Karpas-422 (cell line): ENCODE data around the gene TMEM135. TPM values are rescaled to one million over a fixed set of nuclear protein-coding genes. Genes with fewer than 3 reads are reported as not detected.

ENCODE experiments used
- DNase-seq: peaks from one replicate; pipeline ENCODE4 v3.0.0-alpha.2; 2015
- H2AFZ ChIP-seq: fragments of 200-600 bp; sonication (generic); 2 replicates; pipeline ENCODE4 v1.6.1; 2014; ENCODE audit warnings: antibody characterized with exemption, low read length, mixed read lengths
- H3K27ac ChIP-seq: fragments of 200-600 bp; sonication (generic); 2 replicates; pipeline ENCODE4 v1.5.1; 2014; ENCODE audit warnings: mild to moderate bottlenecking, low read length, moderate library complexity
- H3K27me3 ChIP-seq: fragments of 200-600 bp; sonication (generic); 2 replicates; pipeline ENCODE4 v1.6.1; 2014; ENCODE audit warnings: low read length, mixed read lengths
- H3K36me3 ChIP-seq: fragments of 200-600 bp; sonication (generic); 2 replicates; pipeline ENCODE4 v1.6.1; 2014; ENCODE audit warnings: low read length, mixed read lengths; ENCODE audit not compliant: insufficient read depth
- H3K4me1 ChIP-seq: fragments of 200-600 bp; sonication (generic); 2 replicates; pipeline ENCODE4 v1.6.1; 2014; ENCODE audit warnings: mild to moderate bottlenecking, low read length, mixed read lengths
- H3K4me2 ChIP-seq: fragments of 200-600 bp; sonication (generic); 2 replicates; pipeline ENCODE4 v1.6.1; 2014; ENCODE audit warnings: low read length, low read depth, mild to moderate bottlenecking; ENCODE audit not compliant: poor library complexity, severe bottlenecking
- H3K4me3 ChIP-seq: fragments of 200-600 bp; sonication (generic); 2 replicates; pipeline ENCODE4 v1.5.1; 2014; ENCODE audit warnings: mild to moderate bottlenecking, antibody characterized with exemption, low read length, mixed read lengths
- H3K79me2 ChIP-seq: fragments of 200-600 bp; sonication (generic); 2 replicates; pipeline ENCODE4 v1.6.1; 2014; ENCODE audit warnings: mild to moderate bottlenecking, low read length, mixed read lengths
- H3K9ac ChIP-seq: fragments of 200-600 bp; sonication (generic); 2 replicates; pipeline ENCODE4 v1.6.0; 2014; ENCODE audit warnings: low read length
- H3K9me2 ChIP-seq: fragments of 200-600 bp; sonication (generic), shearing (Covaris generic); replicated peaks from 2 replicates; pipeline ENCODE4 v1.6.0; 2014; ENCODE audit warnings: mild to moderate bottlenecking, low read length, moderate library complexity; ENCODE audit not compliant: insufficient read depth
- H3K9me3 ChIP-seq: fragments of 300-700, 200-600 bp; sonication (generic); 2 replicates; pipeline ENCODE4 v1.6.1; 2014; ENCODE audit warnings: low read length, mixed read lengths
- H4K20me1 ChIP-seq: fragments of 200-600 bp; sonication (generic); 2 replicates; pipeline ENCODE4 v1.6.1; 2014; ENCODE audit warnings: mild to moderate bottlenecking, antibody characterized with exemption, low read length, low read depth; ENCODE audit not compliant: insufficient read depth
- total RNA-seq: library from RNA; depleted of rRNA; stranded (reverse); fragments of >200 nt; shearing (Covaris generic); gene quantifications from 2 replicates; pipeline ENCODE4 v1.2.3, GENCODE V29; 2014; ENCODE audit warnings: low replicate concordance

Gene TMEM135
- total RNA-seq, 1 experiment from 2014 or later: 228 TPM

- no peaks in the 10 kb centered on the region; the same call in 1 of the 2 replicates for H3K36me3 ChIP-seq
- H3K4me1 ChIP-seq: no peaks in the 10 kb centered on the region
- H3K9me2 ChIP-seq: no peaks in the 10 kb centered on the region
- H3K9ac ChIP-seq: no peak overlapping the region
- H4K20me1 ChIP-seq: no peaks in the 10 kb centered on the region
- no peak for DNase-seq
- no peak overlapping the region for H3K4me3 ChIP-seq
- no peak overlapping the region for H3K27ac ChIP-seq
- no peaks in the 10 kb centered on the region for H3K27me3 ChIP-seq
- H2AFZ ChIP-seq: no peak overlapping the region
- H3K79me2 ChIP-seq: peaks cover 75% of the 10 kb centered on the region
- no peaks in the 10 kb centered on the region for H3K9me3 ChIP-seq
- no peak overlapping the region for H3K4me2 ChIP-seq
Measured at GRCh38 chr11:87224486-87224885, 186.8 kb downstream of the TMEM135 start.

- Histone ChIP-seq H3K4me3 (no peak overlapping the region), H3K4me1 (no peaks in the 10 kb centered on the region), H3K4me2 (no peak overlapping the region), H3K27me3 (no peaks in the 10 kb centered on the region), H4K20me1 (no peaks in the 10 kb centered on the region), H3K9me2 (no peaks in the 10 kb centered on the region), H3K9me3 (peaks cover 19% of the 10 kb centered on the region), H3K79me2 (peaks cover 77% of the 10 kb centered on the region), H3K27ac (no peak overlapping the region), H2AFZ (no peak overlapping the region), H3K36me3 (peaks cover 13% of the 10 kb centered on the region; the same call in 1 of the 2 replicates), H3K9ac (no peak overlapping the region)
- DNase-seq: no peak
Measured at GRCh38 chr11:87228820-87229219, 191.1 kb downstream of the TMEM135 start.

GRCh38 chr11:87230995-87231394, 193.3 kb downstream of the TMEM135 start:
- DNase-seq: no peak
- H3K27me3 ChIP-seq: no peaks in the 10 kb centered on the region
- H3K9me2 ChIP-seq: no peaks in the 10 kb centered on the region
- no peak overlapping the region for H3K4me3 ChIP-seq
- no peak overlapping the region for H3K9ac ChIP-seq
- no peak overlapping the region for H3K4me2 ChIP-seq
- H4K20me1 ChIP-seq: no peaks in the 10 kb centered on the region
- peaks cover 74% of the 10 kb centered on the region for H3K79me2 ChIP-seq
- no peak overlapping the region for H2AFZ ChIP-seq
- H3K27ac ChIP-seq: no peak overlapping the region
- H3K4me1 ChIP-seq: no peaks in the 10 kb centered on the region
- peaks cover 13% of the 10 kb centered on the region; the same call in 1 of the 2 replicates for H3K36me3 ChIP-seq
- H3K9me3 ChIP-seq: peaks cover 19% of the 10 kb centered on the region

GRCh38 chr11:87232320-87232719, 194.6 kb downstream of the TMEM135 start:
- H2AFZ ChIP-seq: no peak overlapping the region
- H3K79me2 ChIP-seq: peaks cover 73% of the 10 kb centered on the region
- H3K36me3 ChIP-seq: peaks cover 13% of the 10 kb centered on the region; the same call in 1 of the 2 replicates
- DNase-seq: no peak
- H4K20me1 ChIP-seq: no peaks in the 10 kb centered on the region
- no peaks in the 10 kb centered on the region for H3K4me1 ChIP-seq
- H3K27ac ChIP-seq: no peak overlapping the region
- no peaks in the 10 kb centered on the region for H3K27me3 ChIP-seq
- H3K9ac ChIP-seq: no peak overlapping the region
- H3K9me3 ChIP-seq: peaks cover 19% of the 10 kb centered on the region
- H3K4me2 ChIP-seq: no peak overlapping the region
- no peaks in the 10 kb centered on the region for H3K9me2 ChIP-seq
- H3K4me3 ChIP-seq: no peak overlapping the region

GRCh38 chr11:87235366-87235765, 197.6 kb downstream of the TMEM135 start:
- H3K36me3 ChIP-seq: peaks cover 17% of the 10 kb centered on the region; the same call in 1 of the 2 replicates
- H3K9me3 ChIP-seq: peaks cover 18% of the 10 kb centered on the region
- no peak overlapping the region for H2AFZ ChIP-seq

GRCh38 chr11:87236368-87236767, 198.6 kb downstream of the TMEM135 start:
- Histone ChIP-seq H3K79me2 (peaks cover 65% of the 10 kb centered on the region), H3K36me3 (peaks cover 16% of the 10 kb centered on the region; the same call in 1 of the 2 replicates), H3K9me2 (no peaks in the 10 kb centered on the region), H3K4me1 (no peaks in the 10 kb centered on the region), H3K9ac (no peak overlapping the region), H3K9me3 (peaks cover 11% of the 10 kb centered on the region), H2AFZ (no peak overlapping the region), H3K27ac (no peak overlapping the region), H3K27me3 (no peaks in the 10 kb centered on the region), H3K4me3 (no peak overlapping the region), H4K20me1 (no peaks in the 10 kb centered on the region), H3K4me2 (no peak overlapping the region)
- DNase-seq: no peak

More at GRCh38 chr11:87235366-87235765, 197.6 kb downstream of the TMEM135 start:
- Histone ChIP-seq H3K79me2 (peaks cover 66% of the 10 kb centered on the region), H3K4me1 (no peaks in the 10 kb centered on the region), H3K27ac (no peak overlapping the region), H4K20me1 (no peaks in the 10 kb centered on the region), H3K4me3 (no peak overlapping the region), H3K9ac (no peak overlapping the region), H3K27me3 (no peaks in the 10 kb centered on the region), H3K9me2 (no peaks in the 10 kb centered on the region), H3K4me2 (no peak overlapping the region)
- no peak for DNase-seq

- Histone ChIP-seq H3K27me3 (no peaks in the 10 kb centered on the region), H3K4me3 (no peak overlapping the region), H3K4me1 (no peaks in the 10 kb centered on the region), H3K27ac (no peak overlapping the region), H2AFZ (no peak overlapping the region), H3K36me3 (peaks cover 8% of the 10 kb centered on the region; the same call in 1 of the 2 replicates), H3K9me2 (no peaks in the 10 kb centered on the region), H4K20me1 (no peaks in the 10 kb centered on the region), H3K4me2 (no peak overlapping the region), H3K79me2 (peaks cover 56% of the 10 kb centered on the region), H3K9ac (no peak overlapping the region), H3K9me3 (no peaks in the 10 kb centered on the region; the same call in 1 of the 2 replicates)
- DNase-seq: no peak
Measured at GRCh38 chr11:87239001-87239400, 201.3 kb downstream of the TMEM135 start.

GRCh38 chr11:87239531-87239930, 201.8 kb downstream of the TMEM135 start:
- Histone ChIP-seq H3K9ac (no peak overlapping the region), H3K79me2 (peaks cover 52% of the 10 kb centered on the region), H3K4me2 (no peak overlapping the region), H3K4me1 (no peaks in the 10 kb centered on the region), H3K36me3 (peaks cover 8% of the 10 kb centered on the region; the same call in 1 of the 2 replicates), H3K9me2 (no peaks in the 10 kb centered on the region), H3K9me3 (no peaks in the 10 kb centered on the region; the same call in 1 of the 2 replicates), H3K27me3 (no peaks in the 10 kb centered on the region), H2AFZ (no peak overlapping the region), H3K27ac (no peak overlapping the region), H3K4me3 (no peak overlapping the region), H4K20me1 (no peaks in the 10 kb centered on the region)
- DNase-seq: no peak
